Neural cell (in vitro differentiated cells): ENCODE results near the gene SRF. TPM values are rescaled to one million over a fixed set of nuclear protein-coding genes. Genes with fewer than 3 reads are reported as not detected.
A peak's percentile ranks its signal among the peaks of the same experiment; 100 is the strongest.

Experiments
- H2AFZ ChIP-seq: fragments of 200-600, 300-800 bp; sonication (generic), shearing (Covaris generic); 2 replicates; pipeline ENCODE4 v1.6.0; 2014; ENCODE audit warnings: low read depth, mild to moderate bottlenecking, antibody characterized with exemption, low read length, moderate library complexity
- H3F3A ChIP-seq: fragments of 200-600 bp; shearing (Covaris generic); 2 replicates; pipeline ENCODE4 v1.6.1; 2016; ENCODE audit warnings: mild to moderate bottlenecking, moderate library complexity, mixed read lengths, antibody characterized with exemption, low read length; ENCODE audit not compliant: insufficient read depth, poor library complexity, severe bottlenecking
- H3K27ac ChIP-seq: fragments of 200-600, 300-800 bp; sonication (generic), shearing (Covaris generic); 2 replicates; pipeline ENCODE4 v1.5.1; 2014; ENCODE audit warnings: mild to moderate bottlenecking, low read length, moderate library complexity
- H3K27me3 ChIP-seq: fragments of 300-800, 200-600 bp; sonication (generic), shearing (Covaris generic); 2 replicates; pipeline ENCODE4 v1.6.0; 2014; ENCODE audit warnings: mild to moderate bottlenecking, low read depth, low read length, moderate library complexity; ENCODE audit not compliant: insufficient read depth
- H3K36me3 ChIP-seq: fragments of 300-800, 200-600 bp; sonication (generic), shearing (Covaris generic); 2 replicates; pipeline ENCODE4 v1.5.1; 2014; ENCODE audit warnings: mild to moderate bottlenecking, antibody characterized with exemption, low read length, moderate library complexity; ENCODE audit not compliant: insufficient read depth
- H3K4me2 ChIP-seq: fragments of 300-800, 200-600 bp; sonication (generic), shearing (Covaris generic); 2 replicates; pipeline ENCODE4 v1.6.0; 2014; ENCODE audit warnings: mild to moderate bottlenecking, low read length
- H3K4me3 ChIP-seq: fragments of 300-800, 200-600 bp; sonication (generic), shearing (Covaris generic); 2 replicates; pipeline ENCODE4 v1.5.1; 2014; ENCODE audit warnings: mild to moderate bottlenecking, low read length, moderate library complexity
- H3K79me2 ChIP-seq: fragments of 200-600 bp; shearing (Covaris generic); replicated peaks from 2 replicates; pipeline ENCODE4 v1.6.0; 2014; ENCODE audit warnings: mild to moderate bottlenecking, low read length, moderate library complexity; ENCODE audit not compliant: insufficient read depth
- H3K9ac ChIP-seq: fragments of 300-800, 200-600 bp; sonication (generic), shearing (Covaris generic); 2 replicates; pipeline ENCODE4 v1.6.1; 2016; ENCODE audit warnings: mild to moderate bottlenecking, low read length, mixed read lengths
- H3K9me2 ChIP-seq: fragments of 200-600 bp; shearing (Covaris generic); 2 replicates; pipeline ENCODE4 v1.6.1; 2016; ENCODE audit warnings: mild to moderate bottlenecking, low read length, mixed read lengths; ENCODE audit not compliant: insufficient read depth
- H3K9me3 ChIP-seq: fragments of 200-600, 300-800 bp; sonication (generic), shearing (Covaris generic); 2 replicates; pipeline ENCODE4 v1.6.1; 2016; ENCODE audit warnings: mild to moderate bottlenecking, mixed run types, low read length, moderate library complexity, mixed read lengths
- H4K20me1 ChIP-seq: fragments of 200-600 bp; shearing (Covaris generic); 2 replicates; pipeline ENCODE4 v1.6.1; 2016; ENCODE audit warnings: mild to moderate bottlenecking, mixed run types; ENCODE audit not compliant: insufficient read depth
- CTCF ChIP-seq: fragments of 450-650 bp; IDR thresholded peaks from 2 replicates; pipeline ENCODE4 v1.5.1; 2014; ENCODE audit warnings: antibody characterized with exemption, mild to moderate bottlenecking, moderate library complexity; ENCODE audit not compliant: poor library complexity, severe bottlenecking
- EP300 ChIP-seq: fragments of 450-650 bp; conservative IDR thresholded peaks from 2 replicates; pipeline ENCODE4 v1.6.1; 2014; ENCODE audit warnings: antibody characterized with exemption, mild to moderate bottlenecking, moderate library complexity; ENCODE audit not compliant: poor library complexity, severe bottlenecking
- EZH2 ChIP-seq: fragments of 200-600, 300-800 bp; shearing (Covaris generic), sonication (generic); IDR thresholded peaks from 2 replicates; pipeline ENCODE4 v1.6.1; 2014; ENCODE audit warnings: antibody characterized with exemption, low read length, borderline replicate concordance, mild to moderate bottlenecking; ENCODE audit not compliant: insufficient read depth, poor library complexity, severe bottlenecking
- MXI1 ChIP-seq: fragments of 450-650 bp; conservative IDR thresholded peaks from 2 replicates; pipeline ENCODE4 v1.6.1; 2014; ENCODE audit warnings: antibody characterized with exemption, mild to moderate bottlenecking; ENCODE audit not compliant: poor library complexity, severe bottlenecking
- POLR2AphosphoS5 ChIP-seq: IDR thresholded peaks from 2 replicates; pipeline ENCODE4 v1.6.1; 2012
- RAD21 ChIP-seq: fragments of 450-650 bp; conservative IDR thresholded peaks from 2 replicates; pipeline ENCODE4 v1.6.1; 2014; ENCODE audit warnings: antibody characterized with exemption, mild to moderate bottlenecking, moderate library complexity
- REST ChIP-seq: IDR thresholded peaks from 2 replicates; pipeline ENCODE4 v1.6.1; 2012; ENCODE audit warnings: borderline replicate concordance
- SMC3 ChIP-seq: fragments of 450-650 bp; conservative IDR thresholded peaks from 2 replicates; pipeline ENCODE4 v1.6.1; 2014; ENCODE audit warnings: antibody characterized with exemption, mild to moderate bottlenecking, moderate library complexity; ENCODE audit not compliant: poor library complexity
- TAF1 ChIP-seq: IDR thresholded peaks from 2 replicates; pipeline ENCODE4 v1.6.1; 2012; ENCODE audit warnings: low read depth
- polyA plus RNA-seq: library from polyadenylated mRNA; depleted of rRNA; stranded (reverse); fragments of >200 nt; gene quantifications from 2 replicates; pipeline ENCODE4 v1.2.3, GENCODE V29; 2014

SRF gene
- polyA plus RNA-seq, 1 donor from 2014 or later = 24.8 TPM

GRCh38 chr6:43128926-43129325 lies 42.1 kb upstream of the SRF start:
- Histone ChIP-seq H2AFZ (no peak overlapping the region), H3K4me2 (no peak overlapping the region), H3K4me3 (no peak overlapping the region), H3F3A (no peaks in the 10 kb centered on the region), H3K9ac (no peak overlapping the region), H3K9me3 (no peaks in the 10 kb centered on the region), H3K79me2 (no peaks in the 10 kb centered on the region), H4K20me1 (no peaks in the 10 kb centered on the region), H3K27me3 (no peaks in the 10 kb centered on the region), H3K9me2 (no peaks in the 10 kb centered on the region), H3K36me3 (no peaks in the 10 kb centered on the region), H3K27ac (no peak overlapping the region)
- TF ChIP-seq MXI1 (no peak), CTCF (no peak), SMC3 (no peak)

- H3K4me2 ChIP-seq = no peak overlapping the region
- H3K27me3 ChIP-seq = no peaks in the 10 kb centered on the region
- no peaks in the 10 kb centered on the region for H3F3A ChIP-seq
- H4K20me1 ChIP-seq = no peaks in the 10 kb centered on the region
- no peaks in the 10 kb centered on the region for H3K9me3 ChIP-seq
- H3K9me2 ChIP-seq = no peaks in the 10 kb centered on the region
- no peaks in the 10 kb centered on the region for H3K79me2 ChIP-seq
- H3K4me3 ChIP-seq = no peak overlapping the region
- no peak overlapping the region for H3K27ac ChIP-seq
- no peak overlapping the region for H2AFZ ChIP-seq
- TF ChIP-seq EZH2 (no peak), POLR2AphosphoS5 (no peak), REST (no peak), RAD21 (peak; percentile 37), TAF1 (no peak), EP300 (no peak), MXI1 (no peak), CTCF (peak; percentile 33), SMC3 (peak; percentile 49)
- H3K9ac ChIP-seq = no peak overlapping the region
- H3K36me3 ChIP-seq = no peaks in the 10 kb centered on the region
Observed at GRCh38 chr6:43129434-43130194, 41.5 kb upstream of the SRF start.
